Prostate gland (tissue), 2 donors: ENCODE data around the gene AOPEP.

ENCODE experiments used
- CTCF ChIP-seq, 4 experiments: fragments of 200-600 bp in 2 of 4; fragments of 450-650 bp in 2 of 4; sonication (generic) in 2 of 4; IDR thresholded peaks; 1 replicate in 3 of 4; 2 replicates in 1 of 4; pipeline ENCODE4 v1.5.1; 2016 to 2019; ENCODE audit warnings: antibody characterized with exemption in 4 of 4, mild to moderate bottlenecking in 2 of 4, moderate library complexity in 2 of 4
- POLR2A ChIP-seq: fragments of 450-650 bp; IDR thresholded peaks from one replicate; pipeline ENCODE4 v1.6.1; 2016; ENCODE audit warnings: antibody characterized with exemption, mild to moderate bottlenecking

GRCh38 chr9:94799578-94800264, 73.2 kb downstream of the AOPEP start:
- no peak for TF ChIP-seq CTCF (IDR thresholded peaks at IDR 0.05)
- no peak for TF ChIP-seq POLR2A
